Lung (tissue), 12 donors: ENCODE results near the gene NCOR1. TPM values are rescaled to one million over a fixed set of nuclear protein-coding genes. Genes with fewer than 3 reads are reported as not detected.

ENCODE experiments used
- ATAC-seq: fragments of 200-7000 bp; cut with Tn5 transposase; one replicate; pipeline ENCODE4 v1.9.1; 2020; ENCODE audit warnings: moderate number of reproducible peaks; ENCODE audit not compliant: insufficient read depth, low FRiP score
- DNase-seq, 3 donors: peaks; one replicate each; pipeline ENCODE4 v3.0.0-alpha.2; 2013 to 2017
- H3K27ac ChIP-seq, 2 donors: one replicate each; pipeline ENCODE4 v1.5.1; 2013; ENCODE audit warnings: mild to moderate bottlenecking in 2 of 2, moderate library complexity in 2 of 2, control low read depth in 1 of 2, inconsistent platforms in 1 of 2, low read depth in 1 of 2, low read length in 1 of 2
- H3K27me3 ChIP-seq, 3 donors: one replicate each; pipeline ENCODE4 v1.5.1; 2013; ENCODE audit warnings: low read length in 2 of 3; ENCODE audit not compliant: control insufficient read depth in 3 of 3, insufficient read depth in 3 of 3
- H3K36me3 ChIP-seq, 4 donors: one replicate each; pipeline ENCODE4 v1.5.1; 2013; ENCODE audit warnings: low read length in 4 of 4, mild to moderate bottlenecking in 1 of 4, moderate library complexity in 1 of 4; ENCODE audit not compliant: control insufficient read depth in 4 of 4, insufficient read depth in 4 of 4
- H3K4me1 ChIP-seq, 5 donors: one replicate each; pipeline ENCODE4 v1.5.1; 2013; ENCODE audit warnings: low read length in 5 of 5, mild to moderate bottlenecking in 2 of 5, moderate library complexity in 1 of 5; ENCODE audit not compliant: control insufficient read depth in 5 of 5, insufficient read depth in 5 of 5
- H3K4me3 ChIP-seq: one replicate; pipeline ENCODE4 v1.5.1; 2013; ENCODE audit warnings: mild to moderate bottlenecking, control low read depth, moderate library complexity
- H3K9ac ChIP-seq, 2 donors: one replicate each; pipeline ENCODE4 v1.5.1; 2013; ENCODE audit warnings: low read length in 2 of 2, control low read depth in 1 of 2; ENCODE audit not compliant: insufficient read depth in 1 of 2
- H3K9me3 ChIP-seq, 4 donors: one replicate each; pipeline ENCODE4 v1.5.1; 2013; ENCODE audit warnings: low read length in 3 of 4, mild to moderate bottlenecking in 1 of 4, moderate library complexity in 1 of 4; ENCODE audit not compliant: control insufficient read depth in 4 of 4, insufficient read depth in 3 of 4
- CTCF ChIP-seq: IDR thresholded peaks from 2 replicates; pipeline ENCODE4 v1.5.1; 2012; ENCODE audit warnings: mild to moderate bottlenecking; ENCODE audit errors: control extremely low read depth, extremely low read depth
- WGBS, 2 donors: extraction: QIAGEN DNeasy Blood & Tissue Kit; methylation state at CpG; one replicate each; pipeline ENCODE4 v1.1.7; 2013; 5-methylcytosine and 5-hydroxymethylcytosine counted together
- polyA plus RNA-seq, 2 donors: library from polyadenylated mRNA; stranded (reverse); fragments of 200-250 nt; gene quantifications; one replicate each; pipeline ENCODE4 v1.2.1, GENCODE V29; 2013
- total RNA-seq, 2 donors: library from RNA; depleted of rRNA in 1 of 2; stranded (reverse); fragments of >200 nt in 1 of 2; gene quantifications; one replicate each; pipeline ENCODE4 v1.2.1, GENCODE V29; 2014 to 2021
- donor health status: control.
- donor health status: control.
- donor health status: Bipolar disorder and iron deficiency.
- donor health status: healthy.
- donor health status: DM: yes; HTN: yes; CAD: no.

The NCOR1 gene
- total and polyA plus RNA-seq, 4 donors = 31.9 to 201 (median 80.3) TPM

GRCh38 chr17:16247586-16247984 is 32.3 kb upstream of the NCOR1 start:
- H3K36me3 ChIP-seq = no peaks in the 10 kb centered on the region
- 97 to 98% methylated on average over 7 of the region's 7 CpGs for WGBS, 2 donors
- no peak overlapping the region for H3K9ac ChIP-seq
- H3K4me1 ChIP-seq = peaks cover 0 to 9% (median 4%) of the 10 kb centered on the region in 5 donors
- H3K27me3 ChIP-seq = no peaks in the 10 kb centered on the region
- ATAC-seq (no peak), DNase-seq (no peak)
- no peak overlapping the region for H3K27ac ChIP-seq
- no peak for TF ChIP-seq CTCF
- no peaks in the 10 kb centered on the region for H3K9me3 ChIP-seq
- no peak overlapping the region for H3K4me3 ChIP-seq

GRCh38 chr17:16243801-16244567 is 28.6 kb upstream of the NCOR1 start:
- DNase-seq (no peak), ATAC-seq (no peak)
- no peak overlapping the region for H3K27ac ChIP-seq
- WGBS, 2 donors = 89 to 90% methylated on average over 9 of the region's 9 CpGs
- no peaks in the 10 kb centered on the region for H3K27me3 ChIP-seq
- H3K9me3 ChIP-seq = no peaks in the 10 kb centered on the region
- no peaks in the 10 kb centered on the region for H3K36me3 ChIP-seq
- TF ChIP-seq CTCF = no peak
- no peak overlapping the region for H3K4me3 ChIP-seq
- no peak overlapping the region for H3K9ac ChIP-seq
- peaks cover 0 to 4% (median 0%) of the 10 kb centered on the region in 5 donors for H3K4me1 ChIP-seq

GRCh38 chr17:16243385-16243784 is 28.1 kb upstream of the NCOR1 start:
- ATAC-seq = no peak
- no peak overlapping the region for H3K27ac ChIP-seq
- H3K4me3 ChIP-seq = no peak overlapping the region
- no peaks in the 10 kb centered on the region for H3K36me3 ChIP-seq
- no peak overlapping the region for H3K9ac ChIP-seq
- peaks cover 0 to 2% (median 0%) of the 10 kb centered on the region in 5 donors for H3K4me1 ChIP-seq
- 57 to 78% methylated on average over 5 of the region's 5 CpGs for whole genome bisulfite sequencing, 2 donors
- DNase-seq = no peak
- H3K9me3 ChIP-seq = no peaks in the 10 kb centered on the region
- H3K27me3 ChIP-seq = no peaks in the 10 kb centered on the region
- no peak for TF ChIP-seq CTCF

GRCh38 chr17:16241906-16242399 is 26.6 kb upstream of the NCOR1 start:
- no peak overlapping the region for H3K4me3 ChIP-seq
- no peak overlapping the region for H3K27ac ChIP-seq
- no peaks in the 10 kb centered on the region for H3K27me3 ChIP-seq
- H3K9ac ChIP-seq = no peak overlapping the region
- no peaks in the 10 kb centered on the region for H3K9me3 ChIP-seq
- H3K36me3 ChIP-seq = peaks cover 0 to 3% (median 0%) of the 10 kb centered on the region in 4 donors
- DNase-seq (no peak), ATAC-seq (no peak)
- TF ChIP-seq CTCF = no peak
- no peaks in the 10 kb centered on the region for H3K4me1 ChIP-seq
